HG03045 (cell line): Measurements from ENCODE around the gene CCR3.
A peak's percentile ranks its signal among the peaks of the same experiment; 100 is the strongest.

Experiments
- ATAC-seq: cut with Tn5 transposase; IDR thresholded peaks from one replicate; pipeline ENCODE4 v1.9.1; 2021; ENCODE audit warnings: mild to moderate bottlenecking, moderate library complexity; ENCODE audit not compliant: unreplicated experiment

Gene CCR3

DNA sequence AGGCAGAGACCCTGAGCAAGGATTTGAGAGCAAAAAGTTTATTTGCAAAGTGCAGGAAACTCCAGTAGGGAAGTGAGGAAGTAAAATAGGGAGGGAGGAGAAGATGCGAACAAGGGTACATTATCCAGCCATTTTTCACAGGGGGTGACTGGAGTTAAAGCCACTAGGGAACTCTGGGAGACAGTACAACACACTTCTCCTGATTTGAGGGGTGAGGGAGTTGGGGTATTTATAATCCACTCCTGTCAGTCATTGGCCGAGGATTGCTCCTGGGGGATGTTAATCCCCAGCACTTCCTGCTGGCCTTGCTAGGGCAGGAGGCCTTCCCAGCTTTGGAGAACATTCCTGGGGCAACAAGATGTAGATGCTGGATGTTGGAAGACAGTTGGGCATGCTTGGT is 28.2 kb downstream of the CCR3 start:
- ATAC-seq: no peak

DNA sequence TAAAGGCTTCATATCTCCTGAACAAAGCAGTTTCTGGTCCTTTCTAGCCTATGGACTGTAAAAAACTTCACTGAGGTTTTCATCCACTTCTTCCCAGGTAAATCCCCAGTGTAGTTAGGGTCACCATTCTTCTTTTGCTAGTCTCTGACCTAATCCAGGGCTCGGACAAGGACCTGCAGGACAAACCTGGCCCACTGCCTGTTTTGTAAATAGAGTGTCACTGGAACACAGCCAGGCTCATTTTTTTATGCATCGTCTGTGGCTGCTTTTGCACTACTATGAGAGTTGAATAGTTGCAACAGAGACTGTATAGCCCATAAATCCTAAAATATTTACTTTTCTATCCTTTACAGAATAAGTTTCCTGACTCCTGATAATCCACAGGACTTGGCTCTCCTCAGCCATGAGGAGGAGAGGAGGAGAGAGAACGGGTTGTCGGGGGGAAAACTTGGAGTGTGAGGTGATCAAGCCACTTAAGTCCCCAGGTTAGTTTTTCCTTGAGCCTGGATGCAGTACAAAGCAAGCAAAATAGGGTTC is 29.0 kb downstream of the CCR3 start:
- ATAC-seq: no peak

DNA sequence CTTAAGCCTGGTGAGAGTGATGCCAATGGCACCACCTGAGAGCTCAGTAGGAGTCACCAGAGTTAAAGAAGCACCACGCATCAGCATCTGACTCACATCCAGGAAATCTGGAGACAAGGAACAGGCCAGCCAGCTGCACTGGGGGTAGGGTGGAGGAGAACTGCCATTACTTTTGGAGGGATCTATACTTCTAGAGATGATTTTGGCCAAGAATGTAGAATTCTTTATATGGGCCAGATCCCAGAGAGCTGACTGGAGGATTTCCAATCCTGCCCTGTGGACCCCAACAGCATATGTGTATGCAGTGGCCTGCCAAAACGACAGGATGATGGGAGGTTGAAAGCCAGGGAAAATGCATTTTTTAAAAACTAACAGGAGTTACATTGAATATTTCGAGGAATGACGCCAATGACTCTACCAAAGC is 29.8 kb downstream of the CCR3 start:
- no peak for ATAC-seq

DNA sequence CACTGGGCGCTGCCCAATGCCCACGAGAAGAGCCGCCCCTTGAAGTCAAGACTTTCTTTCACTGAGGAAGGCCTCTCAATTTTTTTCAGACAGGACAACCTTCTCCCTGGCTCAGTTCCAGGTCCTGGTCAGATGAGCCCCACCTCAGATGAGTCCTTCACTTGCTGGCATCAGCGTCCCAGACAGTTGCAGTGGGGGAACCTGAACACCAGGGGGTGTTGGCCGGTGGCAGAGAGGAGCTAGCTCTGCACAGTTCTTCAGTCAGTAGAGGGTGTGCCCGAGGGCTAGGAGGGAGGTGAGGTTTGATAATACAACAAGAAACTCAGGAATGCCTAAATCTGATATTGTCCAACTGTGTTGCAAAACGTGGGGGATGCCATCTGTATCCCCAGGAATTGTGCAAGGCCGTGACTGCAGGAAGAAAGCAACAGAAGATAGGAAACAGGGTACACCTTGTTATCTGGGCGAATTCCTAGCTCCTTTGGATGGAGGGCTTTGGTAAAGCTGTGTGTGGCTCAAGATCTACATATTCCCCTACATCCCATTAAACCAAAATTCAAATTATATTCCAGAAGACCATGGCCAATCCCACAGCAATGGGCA is 34.3 kb downstream of the CCR3 start:
- peak; percentile 55 for ATAC-seq

DNA sequence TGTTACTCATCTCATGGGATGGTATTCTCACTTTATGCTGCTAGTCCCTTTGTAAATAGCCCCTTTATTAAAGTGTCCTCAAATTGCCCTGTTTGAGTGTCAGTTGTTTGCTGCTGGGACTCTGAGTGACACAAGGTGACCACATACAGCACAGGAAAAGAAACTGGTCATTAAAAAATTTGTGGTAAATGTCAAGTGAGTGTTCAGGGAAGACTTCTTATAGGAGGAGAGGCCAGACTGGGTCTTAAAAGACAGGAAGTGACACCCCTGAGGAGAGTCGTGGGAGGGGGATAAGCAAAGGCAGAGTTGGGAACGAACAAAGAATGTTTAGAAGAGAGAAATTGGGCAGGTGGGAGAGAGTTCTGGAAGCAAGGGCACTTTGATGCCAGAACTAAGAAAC is 35.2 kb downstream of the CCR3 start:
- ATAC-seq: no peak

DNA sequence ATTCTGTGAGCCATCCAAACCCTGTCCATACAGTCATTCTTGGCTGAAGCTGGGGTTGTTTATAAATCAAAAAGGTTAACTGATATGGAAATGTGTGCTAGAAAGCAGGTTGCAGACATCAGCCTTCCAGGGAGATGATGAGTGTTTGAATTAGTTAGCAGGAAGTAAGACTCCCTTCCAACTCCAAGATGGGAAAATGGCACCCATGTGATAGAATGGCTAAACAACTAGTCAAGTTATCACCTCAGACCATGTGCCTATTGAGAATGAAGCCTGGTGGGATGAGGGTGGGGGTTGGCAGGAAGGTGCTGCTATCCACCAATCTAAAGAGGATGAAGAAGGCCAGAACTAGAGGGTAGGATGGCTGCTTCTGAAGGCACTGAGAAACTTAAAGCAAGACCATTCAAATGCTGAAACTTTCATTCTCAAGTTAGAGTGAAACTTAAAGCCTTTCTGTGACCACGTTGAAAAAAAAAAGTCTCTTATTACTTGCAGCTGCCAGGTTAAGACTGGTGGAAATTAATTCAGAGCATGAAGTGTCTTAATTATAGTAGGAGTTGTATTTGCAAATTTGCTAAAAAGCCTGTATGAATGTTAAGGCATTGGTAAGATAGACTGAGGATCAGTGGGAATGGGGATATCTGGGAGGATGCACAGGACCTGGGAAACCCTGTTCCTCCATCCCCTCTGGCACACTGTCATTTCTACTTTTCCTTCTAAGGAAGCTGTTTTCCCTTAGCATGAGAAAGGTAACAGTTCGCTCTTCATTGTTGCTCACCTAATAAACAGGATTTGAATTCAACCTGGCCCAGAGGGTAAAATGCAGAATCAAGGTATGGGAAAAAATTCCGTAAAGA is 36.8 kb downstream of the CCR3 start:
- ATAC-seq: no peak

DNA sequence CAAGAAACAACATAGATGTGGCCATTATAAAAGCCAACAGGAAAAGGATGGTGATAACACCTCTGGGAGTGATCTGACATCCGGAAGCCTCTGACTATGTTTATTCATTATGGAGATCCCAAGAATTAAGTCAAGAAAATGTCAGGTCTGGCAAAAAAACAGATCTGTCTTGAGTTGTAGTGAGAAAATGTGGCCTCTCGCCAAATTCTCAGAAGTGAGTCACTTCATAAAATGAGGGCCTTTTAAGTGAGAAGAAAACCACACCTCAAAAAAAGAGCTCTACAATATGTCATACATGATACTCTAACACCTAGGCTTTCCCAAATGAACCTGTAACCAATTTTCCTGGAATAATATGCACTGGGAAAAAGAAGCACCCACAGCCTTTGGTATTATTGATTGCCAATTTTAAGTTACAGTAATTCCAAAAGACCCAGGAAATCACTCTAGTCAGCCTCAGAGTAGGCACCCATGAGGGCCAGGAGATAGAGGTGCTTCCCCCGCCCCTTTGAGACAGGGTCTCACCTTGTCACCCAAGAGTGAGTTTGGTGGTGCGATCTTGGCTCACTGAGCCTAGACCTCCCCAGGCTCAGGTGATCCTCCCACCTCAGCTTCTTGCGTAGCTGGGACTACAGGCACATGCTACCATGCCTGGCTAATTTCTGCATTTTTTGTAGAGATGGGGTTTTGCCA is 38.0 kb downstream of the CCR3 start:
- ATAC-seq: no peak

DNA sequence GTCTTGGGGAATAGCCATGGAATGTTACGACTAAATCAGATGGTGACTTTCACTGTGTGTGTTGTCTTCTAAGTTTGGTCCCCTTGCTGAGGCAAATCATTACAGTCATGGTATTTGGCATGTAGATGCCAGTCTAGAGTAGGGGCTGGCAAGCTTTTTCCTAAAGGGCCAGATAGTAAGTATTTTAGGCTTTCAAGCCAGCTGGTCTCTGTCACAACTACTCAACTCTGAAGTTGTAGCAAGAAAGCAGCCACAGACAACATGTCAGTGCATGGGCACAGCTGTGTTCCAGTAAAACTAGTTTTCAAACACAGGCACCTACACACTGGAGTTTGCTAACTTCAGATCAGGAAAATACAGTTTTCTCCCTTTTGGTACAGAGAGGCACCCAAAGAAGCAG is 39.3 kb downstream of the CCR3 start:
- ATAC-seq: no peak

DNA sequence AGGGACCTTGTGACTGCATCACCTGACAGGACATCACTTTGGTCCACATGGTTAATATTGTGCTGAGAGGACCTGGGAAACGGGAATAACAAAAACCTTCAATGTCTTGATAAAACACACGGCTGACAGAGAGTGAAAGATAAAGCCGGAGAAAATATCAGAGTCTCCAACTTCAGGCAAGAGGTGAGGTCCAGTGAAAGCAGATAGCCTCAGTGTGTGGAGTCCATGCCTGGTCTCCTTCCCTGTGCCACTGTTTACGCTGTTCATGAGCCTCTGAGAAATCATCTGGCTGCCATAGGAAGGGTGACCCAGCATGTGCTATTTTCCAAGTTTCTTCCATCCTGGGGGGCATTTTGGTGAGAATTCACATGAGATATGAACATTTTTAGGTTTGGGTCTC is 39.8 kb downstream of the CCR3 start:
- no peak for ATAC-seq

DNA sequence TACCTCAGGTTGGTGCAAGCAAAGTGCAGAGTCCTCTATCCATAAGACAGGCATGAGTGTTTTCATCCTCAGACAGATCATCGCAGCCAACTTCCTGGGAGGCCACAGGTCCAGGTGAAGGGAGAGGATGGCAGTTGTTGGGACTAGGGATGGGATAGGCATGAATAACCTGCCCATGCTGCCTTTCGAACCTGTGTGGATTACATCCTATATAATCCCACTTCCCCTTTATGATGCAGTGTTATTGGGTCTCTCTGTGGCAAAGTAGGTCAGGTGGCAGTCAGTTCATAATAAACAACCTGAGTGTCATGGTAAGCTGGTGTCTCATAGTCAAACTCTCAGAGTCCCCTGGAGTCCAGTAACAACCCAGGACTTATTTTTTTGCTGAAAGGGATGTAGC is 40.4 kb downstream of the CCR3 start:
- no peak for ATAC-seq

DNA sequence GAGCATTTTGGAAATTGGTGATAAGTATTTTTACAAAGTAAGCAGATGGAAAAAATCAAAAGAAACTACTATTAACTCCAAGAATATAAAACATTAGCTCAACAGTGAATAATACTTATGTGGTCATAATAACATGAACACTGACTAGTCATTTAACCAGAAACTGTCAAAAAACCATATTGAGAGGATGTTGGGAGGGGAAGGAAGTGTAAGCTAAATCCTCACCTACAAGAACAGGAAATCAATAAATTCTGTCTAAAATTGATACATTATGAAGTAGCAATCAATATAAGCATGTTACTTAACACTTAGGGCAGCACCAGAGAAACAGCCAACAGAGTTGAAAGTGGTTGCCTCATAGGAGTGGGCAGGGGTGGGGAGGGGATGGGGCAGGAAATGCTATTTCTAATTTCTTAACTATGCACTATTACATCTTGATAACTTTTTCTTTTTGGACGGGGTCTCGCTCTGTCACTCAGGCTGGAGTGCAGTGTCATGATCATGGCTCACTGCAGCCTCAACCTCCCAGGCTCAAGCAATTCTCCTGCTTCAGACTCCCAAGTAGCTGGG is 41.7 kb downstream of the CCR3 start:
- ATAC-seq: no peak

DNA sequence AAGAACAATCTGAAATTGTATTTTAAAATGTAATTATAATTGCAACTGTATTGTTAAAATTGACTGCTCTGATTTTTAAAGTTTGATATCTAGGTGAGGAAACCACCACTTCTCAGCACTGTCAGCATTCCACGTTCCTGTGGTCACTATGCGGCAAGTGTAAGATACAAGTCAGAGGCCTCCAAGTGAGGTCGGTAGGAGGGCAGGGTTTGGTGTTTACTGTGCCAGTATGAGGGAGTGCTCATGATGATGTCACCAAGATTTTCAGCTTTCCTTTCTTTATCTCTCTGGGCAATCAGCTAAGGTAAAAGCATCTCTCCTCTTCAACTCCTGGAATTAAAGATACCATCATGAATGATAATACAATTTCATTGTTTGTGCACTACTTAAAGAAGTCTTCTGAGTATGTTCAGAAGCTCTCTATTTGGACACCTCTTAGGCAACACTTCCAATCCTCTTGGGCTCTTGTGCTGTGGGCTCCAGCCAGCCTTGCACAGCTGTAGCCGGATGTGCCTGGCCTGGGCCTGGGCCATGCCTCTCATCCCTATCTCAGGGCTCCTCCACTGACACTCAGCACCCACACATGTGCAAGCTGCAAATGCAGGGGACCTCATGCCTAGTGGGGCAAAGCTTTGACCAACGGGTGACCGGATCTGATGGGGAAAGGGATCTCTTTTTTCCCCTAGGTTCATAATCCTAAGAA is 42.9 kb downstream of the CCR3 start:
- ATAC-seq: no peak

DNA sequence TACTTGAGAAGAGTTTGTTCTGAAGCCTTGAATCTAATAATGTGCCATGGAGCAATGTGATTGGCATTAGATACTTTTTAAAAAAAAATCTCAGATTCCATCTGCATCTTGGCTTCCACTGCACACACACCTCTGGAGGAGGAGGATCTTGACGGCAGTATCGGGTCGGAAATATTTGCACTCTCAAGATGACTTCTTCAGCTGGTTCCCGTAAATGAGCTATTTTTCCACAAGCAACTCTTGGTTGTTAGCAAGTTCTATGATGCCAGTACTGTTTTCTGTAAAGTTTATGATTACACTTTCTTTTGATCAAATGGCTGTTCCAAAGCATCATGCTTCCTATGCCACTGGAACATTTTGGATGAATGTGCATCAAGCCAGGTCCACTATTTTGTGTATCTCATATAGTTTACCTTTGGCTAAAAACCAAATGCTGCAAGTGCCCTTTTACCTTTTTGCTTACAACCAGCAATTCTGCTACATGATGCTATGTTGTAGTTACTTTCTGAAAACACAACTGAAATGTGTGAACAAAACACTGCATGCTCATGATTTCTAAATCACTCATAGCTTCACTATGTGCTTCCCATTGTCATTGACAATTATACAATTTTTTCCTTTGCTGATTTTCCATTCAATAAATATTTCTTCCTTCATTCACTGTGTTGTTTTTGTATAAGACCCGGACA is 43.8 kb downstream of the CCR3 start:
- no peak for ATAC-seq

DNA sequence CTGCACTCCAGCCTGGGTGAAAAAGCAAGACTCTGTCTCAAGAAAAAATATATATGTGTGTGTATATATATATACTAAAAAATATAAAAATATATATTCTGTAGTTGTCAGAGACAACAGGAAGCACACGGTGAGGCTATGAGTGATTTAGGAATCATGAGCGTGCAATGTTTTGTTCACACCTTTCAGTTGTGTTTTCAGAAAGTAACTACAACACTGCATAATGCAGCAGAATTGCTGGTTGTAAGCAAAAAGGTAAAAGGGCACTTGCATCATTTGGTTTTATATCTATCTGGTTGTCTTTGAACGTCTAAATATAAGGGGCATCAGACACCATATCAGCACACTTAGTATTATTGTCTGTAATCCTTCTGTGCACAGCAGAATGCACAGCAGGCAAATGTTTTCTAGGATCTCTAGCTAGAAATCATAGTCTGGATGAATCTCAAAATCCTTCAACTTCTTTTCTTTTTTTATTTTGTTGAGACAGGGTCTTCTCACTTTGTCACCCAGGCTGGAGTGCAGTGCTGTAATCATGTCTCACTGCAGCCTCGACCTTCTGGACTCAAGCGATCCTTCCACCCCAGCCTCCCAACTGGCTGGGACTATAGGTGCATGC is 44.8 kb downstream of the CCR3 start:
- ATAC-seq: no peak

DNA sequence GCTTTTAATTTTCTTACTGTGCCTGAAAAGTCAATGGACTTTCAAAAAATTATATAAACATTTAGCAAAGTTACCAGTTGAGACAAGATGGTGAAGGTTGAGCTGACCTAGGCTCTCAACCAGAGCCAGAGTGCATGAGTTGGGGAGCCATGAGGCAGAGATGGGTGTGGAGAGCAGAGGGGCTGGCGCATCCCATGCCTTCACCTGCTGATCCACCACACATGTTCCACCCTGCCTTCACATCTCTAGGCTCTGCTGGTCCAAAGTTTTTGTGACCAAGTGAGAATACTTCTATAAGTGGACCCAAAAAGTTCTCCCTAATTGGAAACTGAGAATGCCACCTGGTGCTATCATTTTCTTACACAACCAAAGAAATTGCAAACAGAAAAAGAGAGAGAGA is 47.3 kb downstream of the CCR3 start:
- no peak for ATAC-seq

DNA sequence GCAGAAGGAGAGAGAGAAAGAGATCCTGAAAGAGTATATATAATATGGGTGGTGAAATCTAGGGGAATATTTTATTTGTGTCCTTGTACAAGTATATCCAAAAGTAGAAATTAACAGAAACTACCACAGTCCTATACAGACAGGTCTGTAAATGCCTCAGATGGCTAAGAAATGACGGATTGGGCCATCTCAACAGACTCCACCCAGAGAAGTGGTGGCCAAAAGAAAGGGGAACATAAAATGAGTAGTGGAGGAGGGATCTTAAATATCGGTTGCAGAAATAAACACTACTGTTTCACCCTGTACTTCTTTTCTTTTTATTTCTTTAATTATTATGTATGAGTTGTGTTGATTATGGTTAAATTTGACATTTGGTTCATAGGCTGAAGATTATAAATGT is 47.7 kb downstream of the CCR3 start:
- ATAC-seq: no peak

DNA sequence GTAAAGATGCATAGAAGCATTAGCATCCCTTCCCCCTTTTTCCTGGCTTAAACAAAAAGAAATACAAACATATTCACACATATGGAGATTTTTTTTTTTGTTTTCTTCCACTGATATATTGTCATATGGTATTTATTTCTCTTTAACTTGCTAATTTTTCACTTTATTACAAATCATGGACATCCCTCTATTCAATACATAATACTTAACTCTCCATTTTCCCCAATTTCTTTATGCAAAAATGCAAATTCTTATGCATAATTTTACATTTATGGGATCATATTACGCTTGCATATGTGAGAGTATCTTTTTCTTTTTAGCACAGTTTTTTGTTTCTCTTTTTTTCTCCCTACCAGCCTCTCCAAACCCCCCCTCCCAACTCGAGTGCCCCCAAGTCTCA is 48.8 kb downstream of the CCR3 start:
- ATAC-seq: no peak

DNA sequence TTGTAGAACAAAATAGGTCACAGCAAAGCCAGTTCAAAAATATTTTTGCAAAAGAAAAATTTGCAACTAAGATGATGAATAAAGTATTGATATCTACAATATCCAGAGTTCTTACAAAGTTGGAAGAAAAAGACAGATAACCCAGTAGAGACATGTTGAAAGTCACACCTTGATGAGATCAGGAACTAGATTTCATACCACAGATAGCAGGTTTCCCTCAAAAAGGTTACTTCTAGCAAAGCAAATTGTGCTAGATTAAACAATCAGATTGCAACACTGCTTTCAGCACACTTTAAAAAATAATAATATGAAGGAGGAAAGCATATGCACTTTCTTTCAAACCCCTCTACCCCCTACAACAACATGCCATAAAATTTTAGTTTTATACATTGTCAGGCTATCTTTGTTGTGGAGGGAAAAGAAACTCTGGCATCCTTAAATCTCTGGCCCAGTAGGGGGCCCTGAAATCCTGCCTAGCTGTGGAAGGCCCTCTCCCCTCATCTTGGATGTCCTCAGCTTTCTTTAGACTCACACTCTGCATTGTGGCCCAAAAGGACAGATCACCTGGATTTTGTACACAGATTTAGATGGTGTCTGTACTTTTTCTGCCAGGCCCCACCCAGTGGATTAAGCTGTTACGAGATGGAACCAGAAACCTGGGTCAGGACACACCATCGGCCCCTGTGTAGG is 50.9 kb downstream of the CCR3 start:
- ATAC-seq: no peak
